Fibroblast of lung (primary cell): Measurements from ENCODE around the gene DCBLD2. TPM values are rescaled to one million over a fixed set of nuclear protein-coding genes. Genes with fewer than 3 reads are reported as not detected.
"Not testable (repeated sequence)": the region's sequence is repeated elsewhere in the genome, so short reads cannot be mapped to it uniquely, and the experiment has no call there.

ENCODE experiments used
- DNase-seq, 2 donors: peaks; one replicate each; pipeline versions ENCODE4 v3.0.0 to v3.0.0-alpha.2; 2010; ENCODE audit warnings: low read depth in 2 of 2
- H2AFZ ChIP-seq: 2 replicates; pipeline ENCODE4 v1.5.1; 2012; ENCODE audit warnings: low read length, control low read depth, inconsistent platforms
- H3K27ac ChIP-seq: 2 replicates; pipeline ENCODE4 v1.5.1; 2011; ENCODE audit warnings: low read length, control low read depth; ENCODE audit not compliant: insufficient read depth
- H3K27me3 ChIP-seq: 2 replicates; pipeline ENCODE4 v1.5.1; 2011; ENCODE audit warnings: mild to moderate bottlenecking, low read length; ENCODE audit not compliant: control insufficient read depth, insufficient read depth
- H3K36me3 ChIP-seq: 2 replicates; pipeline ENCODE4 v1.5.1; 2011; ENCODE audit warnings: low read length; ENCODE audit not compliant: control insufficient read depth, insufficient read depth
- H3K4me1 ChIP-seq: 2 replicates; pipeline ENCODE4 v1.5.1; 2011; ENCODE audit warnings: low read length; ENCODE audit not compliant: control insufficient read depth, insufficient read depth; ENCODE audit errors: extremely low read depth
- H3K4me2 ChIP-seq: 2 replicates; pipeline ENCODE4 v1.5.1; 2011; ENCODE audit warnings: low read length, control low read depth; ENCODE audit not compliant: insufficient read depth; ENCODE audit errors: extremely low read depth
- H3K4me3 ChIP-seq, 4 experiments: fragments of 200-600 bp in 1 of 4; sonication (generic) in 1 of 4; replicated peaks in 1 of 4; 2 replicates each; pipeline ENCODE4 v1.5.1; 2011 to 2016; ENCODE audit warnings: low read length in 4 of 4, low read depth in 3 of 4, mild to moderate bottlenecking in 3 of 4, control low read depth in 2 of 4, inconsistent platforms in 1 of 4, mixed read lengths in 1 of 4; ENCODE audit not compliant: insufficient read depth in 1 of 4; ENCODE audit errors: control extremely low read depth in 1 of 4
- H3K79me2 ChIP-seq: 2 replicates; pipeline ENCODE4 v1.5.1; 2012; ENCODE audit warnings: mild to moderate bottlenecking, low read length, inconsistent platforms; ENCODE audit not compliant: control insufficient read depth, insufficient read depth
- H3K9ac ChIP-seq: 2 replicates; pipeline ENCODE4 v1.5.1; 2011; ENCODE audit warnings: mild to moderate bottlenecking, low read length, control low read depth; ENCODE audit not compliant: insufficient read depth
- H3K9me3 ChIP-seq: 2 replicates; pipeline ENCODE4 v1.5.1; 2012; ENCODE audit warnings: low read depth, low read length; ENCODE audit not compliant: control insufficient read depth, insufficient read depth
- H4K20me1 ChIP-seq: 2 replicates; pipeline ENCODE4 v1.5.1; 2011; ENCODE audit warnings: low read length; ENCODE audit not compliant: control insufficient read depth, insufficient read depth; ENCODE audit errors: extremely low read depth
- CTCF ChIP-seq, 2 donors: IDR thresholded peaks in 1 of 2; conservative IDR thresholded peaks in 1 of 2; 1 replicate in 1 of 2; 2 replicates in 1 of 2; pipeline ENCODE4 v1.5.1; 2011 to 2012; ENCODE audit warnings: low read length in 2 of 2, control low read depth in 1 of 2, inconsistent platforms in 1 of 2, low read depth in 1 of 2, mild to moderate bottlenecking in 1 of 2
- EZH2 ChIP-seq: IDR thresholded peaks from 2 replicates; pipeline ENCODE4 v1.5.1; 2012; ENCODE audit warnings: low read length, control low read depth, mild to moderate bottlenecking; ENCODE audit errors: missing control alignments
- polyA plus RNA-seq, 2 donors: library from polyadenylated mRNA; depleted of rRNA in 1 of 2; stranded (reverse) in 1 of 2; unstranded in 1 of 2; fragments of >200 nt; gene quantifications; 2 replicates each; pipeline ENCODE4 v1.2.1, GENCODE V29; 2011 to 2012; ENCODE audit warnings: missing spikeins in 1 of 2
- total RNA-seq: library from RNA; depleted of rRNA; stranded (reverse); fragments of >200 nt; gene quantifications from 2 replicates; pipeline ENCODE4 v1.2.1, GENCODE V29; 2014

The DCBLD2 gene
- total and polyA plus RNA-seq, 2 donors (not counting 1 experiment from before 2014, with no cell fraction given) = 98.1 to 195 TPM

- Histone ChIP-seq H4K20me1 (no peaks in the 10 kb centered on the region), H3K4me2 (peak overlapping the region; percentile 60), H3K9me3 (no peaks in the 10 kb centered on the region), H2AFZ (no peak overlapping the region), H3K4me3 (no peak overlapping the region), H3K27me3 (no peaks in the 10 kb centered on the region), H3K27ac (no peak overlapping the region), H3K4me1 (peaks cover 28% of the 10 kb centered on the region), H3K36me3 (no peaks in the 10 kb centered on the region), H3K9ac (no peak overlapping the region), H3K79me2 (peaks cover 98% of the 10 kb centered on the region)
- no peak for DNase-seq
- TF ChIP-seq CTCF (conservative IDR thresholded peaks at IDR 0.05 in 1 of 2, IDR thresholded peaks at IDR 0.05 in 1 of 2; ENCODE audit: low read depth in 1 of 2, low read length in 2 of 2) (no peak), EZH2 (no peak)
These were observed 15.0 kb downstream of the DCBLD2 start for GRCh38 chr3:98886525-98886924.

- Histone ChIP-seq H2AFZ (no peak overlapping the region), H3K4me3 (no peak overlapping the region), H3K36me3 (no peaks in the 10 kb centered on the region), H3K27me3 (no peaks in the 10 kb centered on the region), H3K9me3 (no peaks in the 10 kb centered on the region), H3K79me2 (peaks cover 98% of the 10 kb centered on the region), H3K27ac (no peak overlapping the region), H3K4me2 (no peak overlapping the region), H3K9ac (no peak overlapping the region), H4K20me1 (no peaks in the 10 kb centered on the region), H3K4me1 (peaks cover 25% of the 10 kb centered on the region)
- TF ChIP-seq CTCF (conservative IDR thresholded peaks at IDR 0.05 in 1 of 2, IDR thresholded peaks at IDR 0.05 in 1 of 2; ENCODE audit: low read depth in 1 of 2, low read length in 2 of 2) = no peak
- TF ChIP-seq EZH2 = no peak
- DNase-seq = peak; percentile 36 to 67
These were observed 15.6 kb downstream of the DCBLD2 start for GRCh38 chr3:98885851-98886250.

- H3K9ac ChIP-seq = no peak overlapping the region
- H3K36me3 ChIP-seq = no peaks in the 10 kb centered on the region
- peak in 1 of 2 donors; percentile 76 for DNase-seq
- TF ChIP-seq CTCF (conservative IDR thresholded peaks at IDR 0.05 in 1 of 2, IDR thresholded peaks at IDR 0.05 in 1 of 2; ENCODE audit: low read depth in 1 of 2, low read length in 2 of 2) (no peak), EZH2 (no peak)
- H3K27ac ChIP-seq = no peak overlapping the region
- peaks cover 97% of the 10 kb centered on the region for H3K79me2 ChIP-seq
- H3K27me3 ChIP-seq = no peaks in the 10 kb centered on the region
- no peak overlapping the region for H3K4me3 ChIP-seq
- H4K20me1 ChIP-seq = no peaks in the 10 kb centered on the region
- no peak overlapping the region for H2AFZ ChIP-seq
- no peaks in the 10 kb centered on the region for H3K9me3 ChIP-seq
- H3K4me2 ChIP-seq = peak overlapping the region; percentile 75
- H3K4me1 ChIP-seq = peaks cover 18% of the 10 kb centered on the region
These were observed 16.7 kb downstream of the DCBLD2 start for GRCh38 chr3:98884675-98885371.

GRCh38 chr3:98882614-98883333 is 18.7 kb downstream of the DCBLD2 start:
- H3K9me3 ChIP-seq, H3K4me3 ChIP-seq, H3K27me3 ChIP-seq, H3K27ac ChIP-seq, H2AFZ ChIP-seq, H4K20me1 ChIP-seq, H3K36me3 ChIP-seq, H3K4me2 ChIP-seq, H3K9ac ChIP-seq: not testable (repeated sequence)
- peak in 1 of 2 donors; percentile 73 for DNase-seq
- Histone ChIP-seq H3K79me2 (peaks cover 96% of the 10 kb centered on the region), H3K4me1 (peaks cover 14% of the 10 kb centered on the region)
